Cardiac fibroblast (primary cell): Measurements from ENCODE around the gene CASP2.

Experiments used
- DNase-seq, 2 donors: peaks; one replicate each; pipeline versions ENCODE4 v3.0.0 to v3.0.0-alpha.2; 2010; ENCODE audit warnings: low read depth in 2 of 2
- H3K4me3 ChIP-seq, 2 donors: replicated peaks in 1 of 2; 1 replicate in 1 of 2; 2 replicates in 1 of 2; pipeline ENCODE4 v1.5.1; 2011; ENCODE audit warnings: low read depth in 2 of 2, low read length in 2 of 2, mild to moderate bottlenecking in 2 of 2, moderate library complexity in 1 of 2
- TF ChIP-seq, protein P1 (sequence below): IDR thresholded peaks from one replicate; pipeline ENCODE4 v1.5.1; 2011; ENCODE audit warnings: low read depth, mild to moderate bottlenecking, low read length, inconsistent platforms

CASP2 gene

DNA sequence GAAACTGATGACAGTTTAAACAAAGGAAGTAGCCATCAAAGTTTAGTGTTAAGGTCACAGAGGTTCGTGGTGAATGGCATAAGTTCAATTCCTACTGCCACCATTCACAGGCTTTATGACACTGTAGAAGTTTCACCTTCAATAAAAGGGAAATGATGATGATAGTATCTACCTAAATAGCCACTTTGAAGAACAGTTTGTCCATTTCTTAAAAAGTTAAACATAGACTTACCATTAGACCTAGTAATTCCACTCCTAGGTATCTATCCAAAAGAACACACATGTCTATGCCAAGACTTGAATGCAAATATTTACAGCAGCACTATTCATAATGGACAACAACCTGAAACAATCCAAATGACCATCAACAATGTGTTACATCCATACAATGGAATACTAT, 43.8 kb upstream of the CASP2 start:
- TF ChIP-seq, protein P1, sequence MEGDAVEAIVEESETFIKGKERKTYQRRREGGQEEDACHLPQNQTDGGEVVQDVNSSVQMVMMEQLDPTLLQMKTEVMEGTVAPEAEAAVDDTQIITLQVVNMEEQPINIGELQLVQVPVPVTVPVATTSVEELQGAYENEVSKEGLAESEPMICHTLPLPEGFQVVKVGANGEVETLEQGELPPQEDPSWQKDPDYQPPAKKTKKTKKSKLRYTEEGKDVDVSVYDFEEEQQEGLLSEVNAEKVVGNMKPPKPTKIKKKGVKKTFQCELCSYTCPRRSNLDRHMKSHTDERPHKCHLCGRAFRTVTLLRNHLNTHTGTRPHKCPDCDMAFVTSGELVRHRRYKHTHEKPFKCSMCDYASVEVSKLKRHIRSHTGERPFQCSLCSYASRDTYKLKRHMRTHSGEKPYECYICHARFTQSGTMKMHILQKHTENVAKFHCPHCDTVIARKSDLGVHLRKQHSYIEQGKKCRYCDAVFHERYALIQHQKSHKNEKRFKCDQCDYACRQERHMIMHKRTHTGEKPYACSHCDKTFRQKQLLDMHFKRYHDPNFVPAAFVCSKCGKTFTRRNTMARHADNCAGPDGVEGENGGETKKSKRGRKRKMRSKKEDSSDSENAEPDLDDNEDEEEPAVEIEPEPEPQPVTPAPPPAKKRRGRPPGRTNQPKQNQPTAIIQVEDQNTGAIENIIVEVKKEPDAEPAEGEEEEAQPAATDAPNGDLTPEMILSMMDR, result no peak
- H3K4me3 ChIP-seq, result no peak overlapping the region
- DNase-seq, result no peak

- DNase-seq, result peak; percentile 14 to 78
- TF ChIP-seq, protein P1, result no peak
- no peak overlapping the region for H3K4me3 ChIP-seq
Observed at GRCh38 chr7:143245123-143245522, 43.0 kb upstream of the CASP2 start.

DNA sequence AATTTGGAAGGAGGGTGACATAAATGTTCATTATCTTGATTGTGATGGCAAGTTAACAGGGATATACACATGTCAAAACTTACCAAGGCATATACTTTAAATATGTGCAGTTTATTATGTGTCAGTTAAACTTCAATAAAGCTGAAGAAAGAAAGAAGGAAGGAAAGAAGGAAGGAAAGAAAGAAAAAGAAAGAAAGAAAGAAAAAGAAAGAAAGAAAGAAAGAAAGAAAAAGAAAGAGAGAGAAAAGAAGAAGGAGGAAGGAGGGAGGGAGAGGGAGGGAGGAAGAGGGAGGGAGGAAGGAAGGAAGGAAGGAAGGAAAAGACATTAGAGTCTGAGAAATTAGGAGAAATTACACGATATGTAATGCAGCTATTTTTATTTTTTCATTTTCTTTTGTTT, 40.8 kb upstream of the CASP2 start:
- TF ChIP-seq, protein P1, result no peak
- DNase-seq, result no peak
- no peak overlapping the region for H3K4me3 ChIP-seq

GRCh38 chr7:143248761-143249354, 39.3 kb upstream of the CASP2 start:
- TF ChIP-seq, protein P1, result no peak
- no peak overlapping the region for H3K4me3 ChIP-seq
- peak; percentile 40 to 42 for DNase-seq

DNA sequence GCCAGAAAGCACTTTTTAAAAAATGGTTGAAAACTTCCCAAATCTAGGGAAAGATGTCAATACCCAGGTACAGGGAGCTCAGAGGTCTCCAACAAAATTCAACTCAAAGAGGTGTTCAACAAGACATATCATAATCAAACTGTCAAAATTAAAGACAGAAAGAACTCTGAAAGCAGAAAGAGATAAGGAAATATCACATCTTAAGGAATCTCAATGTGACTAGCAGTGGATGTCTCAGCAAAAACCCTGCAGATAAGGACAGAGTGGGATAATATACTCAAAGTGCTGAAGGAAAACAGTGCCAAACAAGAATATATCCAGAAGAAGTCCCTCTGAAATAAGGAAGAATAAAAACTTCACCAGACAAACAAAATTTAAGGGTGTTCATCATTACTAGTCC, 38.0 kb upstream of the CASP2 start:
- no peak overlapping the region for H3K4me3 ChIP-seq
- TF ChIP-seq, protein P1, result no peak

GRCh38 chr7:143250822-143251221, 37.3 kb upstream of the CASP2 start:
- TF ChIP-seq, protein P1, result no peak

More for the DNA sequence above, 38.0 kb upstream of the CASP2 start:
- DNase-seq, result no peak

GRCh38 chr7:143252006-143252405, 36.1 kb upstream of the CASP2 start:
- no peak for DNase-seq
- no peak overlapping the region for H3K4me3 ChIP-seq
- TF ChIP-seq, protein P1, result no peak

More at GRCh38 chr7:143250822-143251221, 37.3 kb upstream of the CASP2 start:
- no peak overlapping the region for H3K4me3 ChIP-seq
- peak; percentile 7 to 33 for DNase-seq
